ENCODE results near the gene ASTL.

Gene ASTL

GRCh38 chr2:96083989-96084857 lies 54.1 kb downstream of the ASTL start:
- H3K27ac ChIP-seq = peak overlapping the region; percentile 65
- peaks cover 37% of the 10 kb centered on the region for H3K4me1 ChIP-seq
- peak overlapping the region; percentile 29; the same call in 1 of the 2 replicates for H3K4me3 ChIP-seq
- peak overlapping the region; percentile 54 for H3K9ac ChIP-seq
- TF ChIP-seq Cebpa-rat (IDR thresholded peaks at IDR 0.05) = no peak
- H3K9me3 ChIP-seq = no peaks in the 10 kb centered on the region
- H3K4me2 ChIP-seq = peak overlapping the region; percentile 83
- no peaks in the 10 kb centered on the region for H3K36me3 ChIP-seq
- no peaks in the 10 kb centered on the region for H3K27me3 ChIP-seq
- no peaks in the 10 kb centered on the region for H4K20me1 ChIP-seq

- Histone ChIP-seq H3K4me1 (peaks cover 37% of the 10 kb centered on the region), H3K27me3 (no peaks in the 10 kb centered on the region), H3K4me3 (no peak overlapping the region), H4K20me1 (no peaks in the 10 kb centered on the region), H3K9me3 (no peaks in the 10 kb centered on the region), H3K9ac (peak overlapping the region; percentile 43; the same call in 1 of the 2 replicates), H3K27ac (peak overlapping the region; percentile 65), H3K4me2 (peak overlapping the region; percentile 83), H3K36me3 (no peaks in the 10 kb centered on the region)
- TF ChIP-seq Cebpa-rat (IDR thresholded peaks at IDR 0.05) = no peak
Observed at GRCh38 chr2:96083064-96083939, 55.0 kb downstream of the ASTL start.

GRCh38 chr2:96082211-96083063 lies 55.9 kb downstream of the ASTL start:
- Histone ChIP-seq H3K4me1 (peaks cover 37% of the 10 kb centered on the region), H3K27me3 (no peaks in the 10 kb centered on the region), H4K20me1 (no peaks in the 10 kb centered on the region), H3K4me3 (no peak overlapping the region), H3K4me2 (peak overlapping the region; percentile 83), H3K9ac (no peak overlapping the region), H3K27ac (no peak overlapping the region), H3K36me3 (no peaks in the 10 kb centered on the region), H3K9me3 (0 out of 2 replicates have a peak, but pooled peaks cover under 1% of the 10 kb centered on the region)
- no peak for TF ChIP-seq Cebpa-rat (IDR thresholded peaks at IDR 0.05)

GRCh38 chr2:96081042-96081441 lies 57.3 kb downstream of the ASTL start:
- H3K36me3 ChIP-seq = no peaks in the 10 kb centered on the region
- H3K4me2 ChIP-seq = no peak overlapping the region
- no peaks in the 10 kb centered on the region for H4K20me1 ChIP-seq
- H3K27ac ChIP-seq = no peak overlapping the region
- no peak overlapping the region for H3K9ac ChIP-seq
- no peaks in the 10 kb centered on the region for H3K27me3 ChIP-seq
- H3K4me3 ChIP-seq = no peak overlapping the region
- peaks cover 14% of the 10 kb centered on the region; the same call in 1 of the 2 replicates for H3K9me3 ChIP-seq
- no peak for TF ChIP-seq Cebpa-rat (IDR thresholded peaks at IDR 0.05)
- H3K4me1 ChIP-seq = peaks cover 35% of the 10 kb centered on the region

- Histone ChIP-seq H3K36me3 (no peaks in the 10 kb centered on the region), H3K4me2 (no peak overlapping the region), H3K27ac (no peak overlapping the region), H4K20me1 (no peaks in the 10 kb centered on the region), H3K4me1 (no peaks in the 10 kb centered on the region), H3K9me3 (peaks cover 24% of the 10 kb centered on the region), H3K27me3 (no peaks in the 10 kb centered on the region), H3K9ac (no peak overlapping the region), H3K4me3 (no peak overlapping the region)
- TF ChIP-seq Cebpa-rat (IDR thresholded peaks at IDR 0.05) = no peak
Observed at GRCh38 chr2:96075199-96075771, 63.0 kb downstream of the ASTL start.

- H4K20me1 ChIP-seq = no peaks in the 10 kb centered on the region
- H3K4me1 ChIP-seq = no peaks in the 10 kb centered on the region
- H3K36me3 ChIP-seq = no peaks in the 10 kb centered on the region
- no peaks in the 10 kb centered on the region for H3K27me3 ChIP-seq
- H3K9ac ChIP-seq = no peak overlapping the region
- H3K27ac ChIP-seq = no peak overlapping the region
- no peak for TF ChIP-seq Cebpa-rat (IDR thresholded peaks at IDR 0.05)
- H3K9me3 ChIP-seq = peaks cover 24% of the 10 kb centered on the region
- H3K4me2 ChIP-seq = no peak overlapping the region
- H3K4me3 ChIP-seq = no peak overlapping the region
Observed at GRCh38 chr2:96074156-96074555, 64.1 kb downstream of the ASTL start.

- Histone ChIP-seq H3K9me3 (peaks cover 24% of the 10 kb centered on the region), H3K27me3 (no peaks in the 10 kb centered on the region), H3K4me1 (no peaks in the 10 kb centered on the region), H3K4me2 (no peak overlapping the region), H4K20me1 (no peaks in the 10 kb centered on the region), H3K4me3 (no peak overlapping the region), H3K27ac (no peak overlapping the region), H3K9ac (no peak overlapping the region), H3K36me3 (no peaks in the 10 kb centered on the region)
- no peak for TF ChIP-seq Cebpa-rat (IDR thresholded peaks at IDR 0.05)
Observed at GRCh38 chr2:96073170-96073775, 65.0 kb downstream of the ASTL start.

Data from BLaER1 (cell line).